GM19328 (cell line): ENCODE data around the gene R3HDM2.

Experiments used
- ATAC-seq: cut with Tn5 transposase; IDR thresholded peaks from one replicate; pipeline ENCODE4 v1.9.1; 2021; ENCODE audit warnings: mild to moderate bottlenecking, moderate library complexity; ENCODE audit not compliant: unreplicated experiment

The R3HDM2 gene

DNA sequence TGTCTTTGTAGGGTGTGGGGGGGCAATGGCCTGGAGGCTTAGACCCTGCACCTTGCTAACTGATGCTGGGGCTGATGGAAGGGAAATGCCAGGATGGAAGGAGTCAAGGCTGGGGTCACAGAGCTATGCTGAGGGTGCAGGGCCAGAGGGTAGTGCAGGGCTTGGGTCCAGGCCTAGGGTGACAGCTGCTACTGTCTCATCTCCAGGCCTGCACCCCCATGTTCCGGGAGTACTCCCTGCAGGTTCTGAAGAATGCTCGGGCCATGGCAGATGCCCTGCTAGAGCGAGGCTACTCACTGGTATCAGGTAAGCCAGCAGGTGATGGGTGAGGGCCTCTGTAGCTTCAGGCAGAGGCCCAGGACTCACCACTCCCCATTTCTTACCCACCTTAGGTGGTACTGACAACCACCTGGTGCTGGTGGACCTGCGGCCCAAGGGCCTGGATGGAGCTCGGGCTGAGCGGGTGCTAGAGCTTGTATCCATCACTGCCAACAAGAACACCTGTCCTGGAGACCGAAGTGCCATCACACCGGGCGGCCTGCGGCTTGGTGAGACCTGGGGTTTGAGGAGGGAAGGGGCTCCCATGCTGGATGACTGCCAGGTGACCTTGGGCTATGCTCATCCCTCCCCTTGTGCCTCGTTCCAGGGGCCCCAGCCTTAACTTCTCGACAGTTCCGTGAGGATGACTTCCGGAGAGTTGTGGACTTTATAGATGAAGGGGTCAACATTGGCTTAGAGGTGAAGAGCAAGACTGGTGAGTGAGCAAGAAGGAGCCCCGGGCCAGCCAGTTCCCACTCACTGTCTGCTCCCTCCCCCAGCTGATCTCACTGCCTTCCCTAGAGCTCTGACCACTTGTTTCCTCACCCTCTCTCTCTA lies 197.2 kb downstream of the R3HDM2 start:
- ATAC-seq, result no peak

DNA sequence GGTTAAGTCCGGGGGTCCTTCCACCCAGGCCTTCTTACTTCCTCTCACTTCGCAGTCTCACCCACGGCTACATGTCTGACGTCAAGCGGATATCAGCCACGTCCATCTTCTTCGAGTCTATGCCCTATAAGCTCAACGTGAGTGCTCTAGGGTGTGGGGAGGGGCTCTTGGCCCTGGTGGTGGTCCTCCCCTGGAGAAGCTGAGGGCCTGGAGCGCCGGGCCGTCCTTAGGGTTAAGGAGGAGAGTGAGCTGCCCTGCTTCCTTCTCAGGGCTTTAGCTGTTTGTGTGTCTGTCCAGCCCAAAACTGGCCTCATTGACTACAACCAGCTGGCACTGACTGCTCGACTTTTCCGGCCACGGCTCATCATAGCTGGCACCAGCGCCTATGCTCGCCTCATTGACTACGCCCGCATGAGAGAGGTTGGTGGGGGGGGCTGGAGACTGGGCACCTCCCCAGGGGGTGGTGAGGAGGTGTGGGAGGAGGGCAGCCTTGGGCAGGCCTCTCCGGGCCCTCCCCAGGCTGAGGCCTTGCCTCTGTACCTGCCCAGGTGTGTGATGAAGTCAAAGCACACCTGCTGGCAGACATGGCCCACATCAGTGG lies 198.6 kb downstream of the R3HDM2 start:
- no peak for ATAC-seq

DNA sequence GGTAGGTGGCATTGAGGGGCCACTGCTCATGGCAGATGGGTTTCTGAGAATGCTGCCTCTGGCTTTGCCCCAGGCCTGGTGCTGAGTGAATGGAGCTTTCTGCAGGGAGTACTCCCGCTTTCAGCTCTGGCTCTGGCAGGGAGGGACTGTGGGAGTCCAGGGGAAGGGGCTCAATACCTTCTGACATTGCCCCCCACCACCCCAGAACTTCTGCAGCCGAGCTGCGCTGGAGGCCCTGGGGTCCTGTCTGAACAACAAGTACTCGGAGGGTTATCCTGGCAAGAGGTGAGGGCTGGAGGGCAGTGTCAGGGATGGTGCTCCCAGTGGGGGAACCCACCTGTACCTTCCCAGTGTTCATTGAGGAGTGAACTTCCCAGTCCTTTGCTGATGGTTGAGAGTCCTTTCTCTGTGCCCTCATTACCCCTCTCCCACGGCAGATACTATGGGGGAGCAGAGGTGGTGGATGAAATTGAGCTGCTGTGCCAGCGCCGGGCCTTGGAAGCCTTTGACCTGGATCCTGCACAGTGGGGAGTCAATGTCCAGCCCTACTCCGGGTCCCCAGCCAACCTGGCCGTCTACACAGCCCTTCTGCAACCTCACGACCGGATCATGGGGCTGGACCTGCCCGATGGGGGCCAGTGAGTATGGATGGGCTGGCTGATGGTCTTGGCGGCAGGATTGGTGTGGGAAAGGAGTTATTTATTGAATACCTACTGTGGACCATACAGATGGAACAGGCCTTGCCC lies 199.4 kb downstream of the R3HDM2 start:
- no peak for ATAC-seq

DNA sequence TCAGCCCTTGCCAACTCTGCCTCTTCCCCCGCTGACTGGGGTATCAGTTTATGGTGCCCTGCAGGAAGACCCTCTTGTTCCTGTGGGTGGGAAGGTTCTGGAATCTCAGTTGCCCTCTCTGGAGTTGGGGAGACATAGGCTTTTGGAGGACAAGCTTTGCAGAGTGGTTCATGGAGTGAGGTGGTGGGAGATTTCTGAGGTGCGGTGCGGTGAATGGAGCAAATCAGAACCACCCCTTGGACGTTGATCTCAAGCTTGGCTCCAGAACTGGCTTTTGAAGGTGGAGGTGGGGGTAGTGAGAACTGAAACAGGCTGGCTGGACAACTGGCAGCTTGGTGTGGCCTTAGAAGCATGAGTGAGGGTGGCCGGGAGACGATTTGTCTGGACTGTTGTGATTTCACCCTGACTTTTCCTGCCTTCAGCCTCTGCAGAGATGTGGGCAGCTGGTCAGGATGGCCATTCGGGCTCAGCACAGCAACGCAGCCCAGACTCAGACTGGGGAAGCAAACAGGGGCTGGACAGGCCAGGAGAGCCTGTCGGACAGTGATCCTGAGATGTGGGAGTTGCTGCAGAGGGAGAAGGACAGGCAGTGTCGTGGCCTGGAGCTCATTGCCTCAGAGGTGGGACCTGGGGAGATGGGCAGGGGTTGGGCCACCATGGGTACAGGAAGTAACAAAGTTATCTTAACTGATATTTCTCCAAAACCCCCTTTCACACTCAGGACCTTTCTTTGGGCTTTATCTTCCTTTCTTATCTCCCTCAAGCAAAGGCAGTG lies 200.3 kb downstream of the R3HDM2 start:
- ATAC-seq, result no peak

- peak; percentile 55 for ATAC-seq
Measured at GRCh38 chr12:57229634-57230380, 201.0 kb downstream of the R3HDM2 start, which contains the start of gene SHMT2. Gene SHMT2, plus strand, starts transcription at chr12:57229711. Its CDS starts 68 bp downstream, at chr12:57229779.

- no peak for ATAC-seq
Measured at GRCh38 chr12:57229046-57229633, 201.7 kb downstream of the R3HDM2 start.

DNA sequence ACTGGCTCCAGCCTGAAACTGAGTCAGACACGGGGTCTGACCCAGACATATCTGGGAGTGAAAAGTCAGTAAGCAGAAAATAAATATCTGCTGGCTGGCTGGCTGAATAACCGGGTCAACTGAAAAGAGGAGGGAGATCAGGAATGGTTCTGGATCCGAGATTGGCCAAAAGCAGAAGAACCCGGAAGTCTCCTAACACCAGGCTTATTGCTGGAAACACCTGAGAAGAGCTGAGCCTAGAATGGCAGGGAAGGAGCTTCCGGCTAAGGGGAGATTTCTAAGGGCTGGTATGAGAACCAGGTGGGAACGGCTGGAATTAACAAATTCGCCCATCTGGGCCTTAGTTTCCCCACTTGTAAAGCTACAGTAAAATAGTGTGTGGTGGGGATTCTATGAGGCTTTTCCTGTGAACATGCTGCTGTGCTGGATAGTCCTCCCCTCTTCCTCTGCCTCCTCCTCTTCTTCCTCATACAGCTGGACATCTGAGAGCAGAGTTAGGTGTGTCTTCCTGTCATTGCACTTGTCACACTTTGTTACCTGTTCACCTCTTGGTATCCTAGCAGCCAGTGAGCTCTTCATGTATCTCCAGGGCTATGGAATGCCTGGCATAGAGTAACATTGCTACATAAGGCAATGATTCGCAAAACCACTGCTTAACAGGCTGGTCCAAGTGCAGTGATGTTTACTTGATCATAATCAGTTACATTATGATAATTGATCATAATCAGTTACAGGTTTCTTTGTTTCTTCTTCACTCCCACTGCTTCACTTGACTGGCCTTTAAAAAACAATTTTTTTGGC lies 203.3 kb downstream of the R3HDM2 start:
- no peak for ATAC-seq

- ATAC-seq, result no peak
Measured at GRCh38 chr12:57226588-57227314, 204.1 kb downstream of the R3HDM2 start.

- no peak for ATAC-seq
Measured at GRCh38 chr12:57225680-57226210, 205.1 kb downstream of the R3HDM2 start.

GRCh38 chr12:57224973-57225679 lies 205.7 kb downstream of the R3HDM2 start:
- ATAC-seq, result no peak

DNA sequence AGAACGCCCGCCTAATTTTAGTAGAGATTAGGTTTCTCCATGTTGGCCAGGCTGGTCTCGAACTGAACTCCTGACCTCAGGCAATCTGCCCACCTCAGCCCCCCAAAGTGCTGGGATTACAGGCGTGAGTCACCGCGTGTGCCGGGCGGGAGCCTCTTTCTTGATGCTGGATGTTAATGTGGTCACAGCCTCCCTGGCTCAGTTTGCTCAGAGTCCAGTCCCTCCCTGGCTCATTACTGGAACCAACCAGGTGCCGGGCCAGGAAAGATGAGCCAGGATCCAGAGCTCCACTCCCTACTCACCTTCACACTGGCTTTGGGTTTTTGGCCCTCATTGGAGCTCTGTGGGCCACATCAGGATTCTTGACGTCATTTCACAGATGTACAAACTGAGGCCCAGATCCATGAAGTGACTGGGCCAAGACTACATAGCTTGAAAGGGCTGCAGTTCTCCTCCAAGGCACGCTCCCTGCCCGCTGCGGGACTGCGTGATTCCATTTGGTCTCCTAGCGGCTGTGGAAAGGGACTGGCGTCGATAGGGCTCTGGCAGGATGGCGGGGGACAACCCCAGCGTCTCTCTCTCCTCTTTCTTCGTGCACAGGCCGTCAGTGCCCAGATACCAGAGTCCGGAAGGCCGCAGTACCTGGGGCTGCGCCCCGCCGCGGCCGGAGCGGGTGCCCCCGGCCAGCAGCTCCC lies 206.4 kb downstream of the R3HDM2 start:
- ATAC-seq, result no peak

GRCh38 chr12:57223191-57224165 lies 207.4 kb downstream of the R3HDM2 start:
- no peak for ATAC-seq

- no peak for ATAC-seq
Measured at GRCh38 chr12:57222286-57223190, 208.3 kb downstream of the R3HDM2 start.

- no peak for ATAC-seq
Measured at GRCh38 chr12:57221169-57221917, 209.5 kb downstream of the R3HDM2 start.
